ENCODE data around the gene MAST4. TPM values are rescaled to one million over a fixed set of nuclear protein-coding genes. Genes with fewer than 3 reads are reported as not detected.

Gene MAST4
- polyA plus RNA-seq, 2 donors, result 18.3 to 22.2 TPM

GRCh38 chr5:67105270-67105669 is 509.1 kb downstream of the MAST4 start:
- peaks cover 3 to 17% of the 10 kb centered on the region in 2 donors for H3K36me3 ChIP-seq (ENCODE audit: control insufficient read depth in 2 of 2, insufficient read depth in 2 of 2, low read length in 1 of 2)

GRCh38 chr5:67106626-67107342 is 510.6 kb downstream of the MAST4 start:
- H3K27me3 ChIP-seq (ENCODE audit: control insufficient read depth in 1 of 2, insufficient read depth in 2 of 2, low read length in 2 of 2), result no peaks in the 10 kb centered on the region
- no peak overlapping the region for H3K27ac ChIP-seq (ENCODE audit: low read depth in 2 of 2, low read length in 1 of 2)
- H3K36me3 ChIP-seq (ENCODE audit: control insufficient read depth in 2 of 2, insufficient read depth in 2 of 2, low read length in 1 of 2), result peaks cover 3 to 11% of the 10 kb centered on the region in 2 donors
- no peak overlapping the region for H3K4me3 ChIP-seq (ENCODE audit: low read depth in 1 of 2, low read length in 2 of 2)
- WGBS, 2 donors, result 81 to 83% methylated on average over 2 of the region's 2 CpGs
- H3K4me1 ChIP-seq (ENCODE audit: control insufficient read depth in 2 of 2, insufficient read depth in 2 of 2, low read length in 1 of 2), result no peaks in the 10 kb centered on the region
- H3K9me3 ChIP-seq (ENCODE audit: control insufficient read depth in 2 of 2, insufficient read depth in 1 of 2, low read depth in 1 of 2, low read length in 1 of 2), result no peaks in the 10 kb centered on the region

More at GRCh38 chr5:67105270-67105669, 509.1 kb downstream of the MAST4 start:
- no peaks in the 10 kb centered on the region for H3K4me1 ChIP-seq (ENCODE audit: control insufficient read depth in 2 of 2, insufficient read depth in 2 of 2, low read length in 1 of 2)
- no peaks in the 10 kb centered on the region for H3K27me3 ChIP-seq (ENCODE audit: control insufficient read depth in 1 of 2, insufficient read depth in 2 of 2, low read length in 2 of 2)
- no peak overlapping the region for H3K27ac ChIP-seq (ENCODE audit: low read depth in 2 of 2, low read length in 1 of 2)
- WGBS, 2 donors, result 95 to 98% methylated on average over 3 of the region's 3 CpGs
- H3K9me3 ChIP-seq (ENCODE audit: control insufficient read depth in 2 of 2, insufficient read depth in 1 of 2, low read depth in 1 of 2, low read length in 1 of 2), result no peaks in the 10 kb centered on the region
- no peak overlapping the region for H3K4me3 ChIP-seq (ENCODE audit: low read depth in 1 of 2, low read length in 2 of 2)

DNA sequence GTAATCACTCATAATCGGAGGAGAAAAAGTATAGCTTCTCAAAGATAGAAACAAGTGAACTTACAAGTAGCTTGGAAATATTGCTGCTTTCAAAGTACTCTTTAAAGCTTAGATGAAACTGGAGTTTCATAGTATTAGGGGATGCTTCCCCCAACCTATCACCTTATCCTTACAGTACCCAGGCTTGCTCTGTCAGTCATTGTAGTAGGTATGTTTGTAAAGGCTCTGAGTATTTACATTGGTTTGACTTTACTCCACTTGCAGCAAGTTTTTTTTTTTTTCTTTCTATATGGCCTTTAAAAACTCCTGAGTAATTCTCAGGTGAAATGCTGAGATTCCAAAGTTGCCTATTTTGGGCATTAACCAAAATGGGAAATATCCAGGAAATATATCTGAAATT is 515.6 kb downstream of the MAST4 start:
- 91 to 94% methylated on average over 1 of the region's 1 CpG for WGBS, 2 donors
- Histone ChIP-seq H3K36me3 (ENCODE audit: control insufficient read depth in 2 of 2, insufficient read depth in 2 of 2, low read length in 1 of 2) (peaks cover 2% of the 10 kb centered on the region in 2 donors), H3K9me3 (ENCODE audit: control insufficient read depth in 2 of 2, insufficient read depth in 1 of 2, low read depth in 1 of 2, low read length in 1 of 2) (no peaks in the 10 kb centered on the region)

DNA sequence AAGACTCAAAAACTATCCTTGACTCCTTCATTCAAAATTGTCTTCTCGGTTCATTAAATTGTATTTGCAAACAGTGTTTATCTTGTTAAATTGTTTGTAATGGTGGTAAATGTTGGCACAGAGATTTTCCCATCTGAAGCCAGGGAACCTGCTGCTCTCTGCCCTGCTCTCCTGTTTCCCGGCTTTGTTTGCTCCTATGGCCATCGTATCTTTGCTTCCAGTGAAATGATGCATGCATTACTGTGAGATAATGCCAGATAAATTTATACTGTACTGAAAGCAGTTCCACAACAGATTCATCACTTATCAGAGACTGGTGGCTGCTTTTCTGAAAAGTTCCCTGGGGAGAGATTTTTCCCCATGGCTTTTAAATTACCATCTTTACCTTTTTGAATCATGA is 519.1 kb downstream of the MAST4 start:
- H3K4me3 ChIP-seq (ENCODE audit: low read depth in 1 of 2, low read length in 2 of 2), result no peak overlapping the region
- no peaks in the 10 kb centered on the region for H3K4me1 ChIP-seq (ENCODE audit: control insufficient read depth in 2 of 2, insufficient read depth in 2 of 2, low read length in 1 of 2)
- no peaks in the 10 kb centered on the region for H3K9me3 ChIP-seq (ENCODE audit: control insufficient read depth in 2 of 2, insufficient read depth in 1 of 2, low read depth in 1 of 2, low read length in 1 of 2)
- H3K36me3 ChIP-seq (ENCODE audit: control insufficient read depth in 2 of 2, insufficient read depth in 2 of 2, low read length in 1 of 2), result peaks cover 5 to 12% of the 10 kb centered on the region in 2 donors
- whole genome bisulfite sequencing, 2 donors, result 72 to 78% methylated on average over 3 of the region's 3 CpGs
- no peak overlapping the region for H3K27ac ChIP-seq (ENCODE audit: low read depth in 2 of 2, low read length in 1 of 2)
- no peaks in the 10 kb centered on the region for H3K27me3 ChIP-seq (ENCODE audit: control insufficient read depth in 1 of 2, insufficient read depth in 2 of 2, low read length in 2 of 2)

More for the DNA sequence above, 515.6 kb downstream of the MAST4 start:
- Histone ChIP-seq H3K4me1 (ENCODE audit: control insufficient read depth in 2 of 2, insufficient read depth in 2 of 2, low read length in 1 of 2) (no peaks in the 10 kb centered on the region), H3K27me3 (ENCODE audit: control insufficient read depth in 1 of 2, insufficient read depth in 2 of 2, low read length in 2 of 2) (no peaks in the 10 kb centered on the region), H3K27ac (ENCODE audit: low read depth in 2 of 2, low read length in 1 of 2) (no peak overlapping the region), H3K4me3 (ENCODE audit: low read depth in 1 of 2, low read length in 2 of 2) (no peak overlapping the region)

GRCh38 chr5:67115817-67116216 is 519.6 kb downstream of the MAST4 start:
- WGBS, 2 donors, result 95 to 97% methylated on average over 3 of the region's 3 CpGs

GRCh38 chr5:67118050-67118620 is 521.9 kb downstream of the MAST4 start:
- H3K36me3 ChIP-seq (ENCODE audit: control insufficient read depth in 2 of 2, insufficient read depth in 2 of 2, low read length in 1 of 2), result peaks cover 5 to 12% of the 10 kb centered on the region in 2 donors
- WGBS, 2 donors, result 95 to 97% methylated on average over 4 of the region's 4 CpGs
- no peak overlapping the region for H3K4me3 ChIP-seq (ENCODE audit: low read depth in 1 of 2, low read length in 2 of 2)
- H3K27ac ChIP-seq (ENCODE audit: low read depth in 2 of 2, low read length in 1 of 2), result no peak overlapping the region
- no peaks in the 10 kb centered on the region for H3K4me1 ChIP-seq (ENCODE audit: control insufficient read depth in 2 of 2, insufficient read depth in 2 of 2, low read length in 1 of 2)
- no peaks in the 10 kb centered on the region for H3K9me3 ChIP-seq (ENCODE audit: control insufficient read depth in 2 of 2, insufficient read depth in 1 of 2, low read depth in 1 of 2, low read length in 1 of 2)
- no peaks in the 10 kb centered on the region for H3K27me3 ChIP-seq (ENCODE audit: control insufficient read depth in 1 of 2, insufficient read depth in 2 of 2, low read length in 2 of 2)

More at GRCh38 chr5:67115817-67116216, 519.6 kb downstream of the MAST4 start:
- H3K4me3 ChIP-seq (ENCODE audit: low read depth in 1 of 2, low read length in 2 of 2), result no peak overlapping the region
- no peaks in the 10 kb centered on the region for H3K4me1 ChIP-seq (ENCODE audit: control insufficient read depth in 2 of 2, insufficient read depth in 2 of 2, low read length in 1 of 2)
- H3K27me3 ChIP-seq (ENCODE audit: control insufficient read depth in 1 of 2, insufficient read depth in 2 of 2, low read length in 2 of 2), result no peaks in the 10 kb centered on the region
- H3K9me3 ChIP-seq (ENCODE audit: control insufficient read depth in 2 of 2, insufficient read depth in 1 of 2, low read depth in 1 of 2, low read length in 1 of 2), result no peaks in the 10 kb centered on the region
- H3K27ac ChIP-seq (ENCODE audit: low read depth in 2 of 2, low read length in 1 of 2), result no peak overlapping the region
- peaks cover 5 to 12% of the 10 kb centered on the region in 2 donors for H3K36me3 ChIP-seq (ENCODE audit: control insufficient read depth in 2 of 2, insufficient read depth in 2 of 2, low read length in 1 of 2)

DNA sequence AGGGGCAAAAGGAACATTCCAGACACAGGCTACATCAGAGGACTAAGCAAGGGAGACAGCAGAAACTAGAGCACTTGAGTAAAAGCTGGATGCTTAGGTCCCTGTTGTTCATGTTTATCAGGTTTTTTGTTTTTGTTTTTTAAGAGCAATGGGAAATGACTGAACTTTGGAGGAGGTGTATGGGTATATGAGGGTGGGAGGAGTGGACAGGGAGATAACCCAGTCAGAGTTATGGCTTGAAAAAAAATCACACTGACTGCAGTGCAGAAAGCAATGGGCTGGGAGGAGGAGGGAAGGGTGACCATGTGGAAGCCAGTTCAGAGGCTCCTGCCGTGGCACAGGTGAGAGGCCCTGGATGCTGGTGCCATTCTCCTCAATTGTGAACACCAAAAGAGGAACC is 522.8 kb downstream of the MAST4 start:
- no peaks in the 10 kb centered on the region for H3K4me1 ChIP-seq (ENCODE audit: control insufficient read depth in 2 of 2, insufficient read depth in 2 of 2, low read length in 1 of 2)
- WGBS, 2 donors, result 94 to 100% methylated on average over 1 of the region's 1 CpG
- H3K27ac ChIP-seq (ENCODE audit: low read depth in 2 of 2, low read length in 1 of 2), result no peak overlapping the region
- no peaks in the 10 kb centered on the region for H3K9me3 ChIP-seq (ENCODE audit: control insufficient read depth in 2 of 2, insufficient read depth in 1 of 2, low read depth in 1 of 2, low read length in 1 of 2)
- H3K4me3 ChIP-seq (ENCODE audit: low read depth in 1 of 2, low read length in 2 of 2), result no peak overlapping the region
- H3K27me3 ChIP-seq (ENCODE audit: control insufficient read depth in 1 of 2, insufficient read depth in 2 of 2, low read length in 2 of 2), result no peaks in the 10 kb centered on the region
- peaks cover 5 to 16% of the 10 kb centered on the region in 2 donors for H3K36me3 ChIP-seq (ENCODE audit: control insufficient read depth in 2 of 2, insufficient read depth in 2 of 2, low read length in 1 of 2)

GRCh38 chr5:67120032-67120431 is 523.8 kb downstream of the MAST4 start:
- Histone ChIP-seq H3K27me3 (ENCODE audit: control insufficient read depth in 1 of 2, insufficient read depth in 2 of 2, low read length in 2 of 2) (no peaks in the 10 kb centered on the region), H3K4me1 (ENCODE audit: control insufficient read depth in 2 of 2, insufficient read depth in 2 of 2, low read length in 1 of 2) (no peaks in the 10 kb centered on the region), H3K9me3 (ENCODE audit: control insufficient read depth in 2 of 2, insufficient read depth in 1 of 2, low read depth in 1 of 2, low read length in 1 of 2) (no peaks in the 10 kb centered on the region), H3K36me3 (ENCODE audit: control insufficient read depth in 2 of 2, insufficient read depth in 2 of 2, low read length in 1 of 2) (peaks cover 3 to 18% of the 10 kb centered on the region in 2 donors), H3K27ac (ENCODE audit: low read depth in 2 of 2, low read length in 1 of 2) (no peak overlapping the region), H3K4me3 (ENCODE audit: low read depth in 1 of 2, low read length in 2 of 2) (no peak overlapping the region)

- peaks cover 3 to 14% of the 10 kb centered on the region in 2 donors for H3K36me3 ChIP-seq (ENCODE audit: control insufficient read depth in 2 of 2, insufficient read depth in 2 of 2, low read length in 1 of 2)
Observed at GRCh38 chr5:67123819-67124218, 527.6 kb downstream of the MAST4 start.

GRCh38 chr5:67124556-67124955 is 528.4 kb downstream of the MAST4 start:
- H3K36me3 ChIP-seq (ENCODE audit: control insufficient read depth in 2 of 2, insufficient read depth in 2 of 2, low read length in 1 of 2), result peaks cover 0 to 10% of the 10 kb centered on the region in 2 donors

More at GRCh38 chr5:67123819-67124218, 527.6 kb downstream of the MAST4 start:
- WGBS, 2 donors, result 93 to 98% methylated on average over 7 of the region's 7 CpGs
- H3K27me3 ChIP-seq (ENCODE audit: control insufficient read depth in 1 of 2, insufficient read depth in 2 of 2, low read length in 2 of 2), result no peaks in the 10 kb centered on the region
- no peaks in the 10 kb centered on the region for H3K9me3 ChIP-seq (ENCODE audit: control insufficient read depth in 2 of 2, insufficient read depth in 1 of 2, low read depth in 1 of 2, low read length in 1 of 2)
- H3K4me3 ChIP-seq (ENCODE audit: low read depth in 1 of 2, low read length in 2 of 2), result no peak overlapping the region
- H3K27ac ChIP-seq (ENCODE audit: low read depth in 2 of 2, low read length in 1 of 2), result no peak overlapping the region
- no peaks in the 10 kb centered on the region for H3K4me1 ChIP-seq (ENCODE audit: control insufficient read depth in 2 of 2, insufficient read depth in 2 of 2, low read length in 1 of 2)

More at GRCh38 chr5:67124556-67124955, 528.4 kb downstream of the MAST4 start:
- Histone ChIP-seq H3K4me1 (ENCODE audit: control insufficient read depth in 2 of 2, insufficient read depth in 2 of 2, low read length in 1 of 2) (no peaks in the 10 kb centered on the region), H3K9me3 (ENCODE audit: control insufficient read depth in 2 of 2, insufficient read depth in 1 of 2, low read depth in 1 of 2, low read length in 1 of 2) (no peaks in the 10 kb centered on the region), H3K27ac (ENCODE audit: low read depth in 2 of 2, low read length in 1 of 2) (no peak overlapping the region), H3K27me3 (ENCODE audit: control insufficient read depth in 1 of 2, insufficient read depth in 2 of 2, low read length in 2 of 2) (no peaks in the 10 kb centered on the region), H3K4me3 (ENCODE audit: low read depth in 1 of 2, low read length in 2 of 2) (no peak overlapping the region)
- 79 to 83% methylated on average over 4 of the region's 4 CpGs for WGBS, 2 donors

Measured in esophagus (tissue), 2 donors.